GM18508 (cell line): ENCODE results near the gene CARD19.

Source experiments
- ATAC-seq: cut with Tn5 transposase; IDR thresholded peaks from one replicate; pipeline ENCODE4 v1.9.1; 2021; ENCODE audit warnings: moderate number of reproducible peaks; ENCODE audit not compliant: insufficient read depth, unreplicated experiment

The CARD19 gene

GRCh38 chr9:93086447-93087224 lies 9.4 kb upstream of the CARD19 start:
- no peak for ATAC-seq

GRCh38 chr9:93087971-93088655 lies 7.9 kb upstream of the CARD19 start:
- no peak for ATAC-seq

- no peak for ATAC-seq
Observed at GRCh38 chr9:93088656-93089015, 7.4 kb upstream of the CARD19 start.

GRCh38 chr9:93089024-93089423 lies 7.0 kb upstream of the CARD19 start:
- ATAC-seq, result no peak

GRCh38 chr9:93089481-93089991 lies 6.5 kb upstream of the CARD19 start:
- ATAC-seq, result no peak

GRCh38 chr9:93090091-93090655 lies 5.8 kb upstream of the CARD19 start:
- no peak for ATAC-seq

GRCh38 chr9:93091056-93091452 lies 5.0 kb upstream of the CARD19 start:
- ATAC-seq, result no peak

GRCh38 chr9:93091453-93092081 lies 4.5 kb upstream of the CARD19 start:
- no peak for ATAC-seq

- no peak for ATAC-seq
Observed at GRCh38 chr9:93092251-93092991, 3.6 kb upstream of the CARD19 start.

GRCh38 chr9:93093127-93093876 lies 2.7 kb upstream of the CARD19 start:
- ATAC-seq, result no peak

GRCh38 chr9:93093877-93094657 lies 1.9 kb upstream of the CARD19 start:
- no peak for ATAC-seq

GRCh38 chr9:93094658-93095204 lies 1.3 kb upstream of the CARD19 start:
- ATAC-seq, result no peak

- no peak for ATAC-seq
Observed at GRCh38 chr9:93095205-93096130, 549 bp upstream of the CARD19 start.

- no peak for ATAC-seq
Observed at GRCh38 chr9:93096811-93097382, 880 bp downstream of the CARD19 start.

GRCh38 chr9:93097511-93098201 lies 1.6 kb downstream of the CARD19 start:
- ATAC-seq, result no peak

GRCh38 chr9:93098236-93098946 lies 2.4 kb downstream of the CARD19 start:
- ATAC-seq, result no peak
